ENCODE data around the gene PTCH2.

PTCH2 gene, protein sequence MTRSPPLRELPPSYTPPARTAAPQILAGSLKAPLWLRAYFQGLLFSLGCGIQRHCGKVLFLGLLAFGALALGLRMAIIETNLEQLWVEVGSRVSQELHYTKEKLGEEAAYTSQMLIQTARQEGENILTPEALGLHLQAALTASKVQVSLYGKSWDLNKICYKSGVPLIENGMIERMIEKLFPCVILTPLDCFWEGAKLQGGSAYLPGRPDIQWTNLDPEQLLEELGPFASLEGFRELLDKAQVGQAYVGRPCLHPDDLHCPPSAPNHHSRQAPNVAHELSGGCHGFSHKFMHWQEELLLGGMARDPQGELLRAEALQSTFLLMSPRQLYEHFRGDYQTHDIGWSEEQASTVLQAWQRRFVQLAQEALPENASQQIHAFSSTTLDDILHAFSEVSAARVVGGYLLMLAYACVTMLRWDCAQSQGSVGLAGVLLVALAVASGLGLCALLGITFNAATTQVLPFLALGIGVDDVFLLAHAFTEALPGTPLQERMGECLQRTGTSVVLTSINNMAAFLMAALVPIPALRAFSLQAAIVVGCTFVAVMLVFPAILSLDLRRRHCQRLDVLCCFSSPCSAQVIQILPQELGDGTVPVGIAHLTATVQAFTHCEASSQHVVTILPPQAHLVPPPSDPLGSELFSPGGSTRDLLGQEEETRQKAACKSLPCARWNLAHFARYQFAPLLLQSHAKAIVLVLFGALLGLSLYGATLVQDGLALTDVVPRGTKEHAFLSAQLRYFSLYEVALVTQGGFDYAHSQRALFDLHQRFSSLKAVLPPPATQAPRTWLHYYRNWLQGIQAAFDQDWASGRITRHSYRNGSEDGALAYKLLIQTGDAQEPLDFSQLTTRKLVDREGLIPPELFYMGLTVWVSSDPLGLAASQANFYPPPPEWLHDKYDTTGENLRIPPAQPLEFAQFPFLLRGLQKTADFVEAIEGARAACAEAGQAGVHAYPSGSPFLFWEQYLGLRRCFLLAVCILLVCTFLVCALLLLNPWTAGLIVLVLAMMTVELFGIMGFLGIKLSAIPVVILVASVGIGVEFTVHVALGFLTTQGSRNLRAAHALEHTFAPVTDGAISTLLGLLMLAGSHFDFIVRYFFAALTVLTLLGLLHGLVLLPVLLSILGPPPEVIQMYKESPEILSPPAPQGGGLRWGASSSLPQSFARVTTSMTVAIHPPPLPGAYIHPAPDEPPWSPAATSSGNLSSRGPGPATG

DNA sequence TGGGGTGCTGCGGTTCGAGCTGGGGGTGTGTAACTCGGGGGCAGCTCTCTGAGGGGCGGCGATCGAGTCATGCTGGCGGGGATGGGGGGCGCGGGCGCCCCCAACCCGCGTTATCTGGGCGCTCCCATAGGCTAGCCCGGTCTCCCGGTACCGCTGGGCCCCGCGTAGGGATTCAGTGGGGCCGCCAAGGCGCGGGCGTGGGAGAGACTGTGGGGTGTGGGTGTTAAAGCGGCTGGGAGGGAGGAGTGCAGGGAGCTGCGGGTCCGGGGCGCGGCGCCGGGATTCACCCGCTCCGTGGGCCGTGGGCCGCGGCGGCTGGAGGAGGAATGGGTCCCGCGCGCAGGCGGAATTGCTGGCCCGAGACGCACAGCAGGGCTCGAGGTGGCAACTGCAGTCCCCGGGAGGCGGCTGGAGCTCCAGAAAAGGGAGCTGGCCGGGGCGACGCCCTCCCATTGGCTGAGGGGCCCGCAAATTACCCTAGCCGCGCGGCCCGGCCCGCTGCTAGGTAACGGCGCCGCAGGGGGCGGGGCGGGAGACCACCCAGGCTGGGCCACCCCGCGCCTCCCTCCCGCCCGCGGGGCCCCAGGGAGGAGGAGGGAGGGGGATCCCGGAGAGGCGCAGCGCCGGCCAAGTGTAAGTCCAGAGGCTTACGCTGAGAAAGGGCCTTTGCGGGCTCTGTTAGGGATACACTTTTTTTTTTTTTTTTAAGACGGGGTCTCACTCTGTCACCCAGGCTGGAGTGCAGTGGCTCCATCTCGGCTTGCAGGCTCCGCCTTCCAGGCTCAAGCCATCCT, at the start of gene PTCH2:
PTCH2 (minus strand) TSS at position 392 of the 794 bp plus-strand sequence; CDS start at position 71, 321 bp downstream.
- no peak for DNase-seq (ENCODE audit: low read depth in 1 of 2, low spot score in 1 of 2)

DNA sequence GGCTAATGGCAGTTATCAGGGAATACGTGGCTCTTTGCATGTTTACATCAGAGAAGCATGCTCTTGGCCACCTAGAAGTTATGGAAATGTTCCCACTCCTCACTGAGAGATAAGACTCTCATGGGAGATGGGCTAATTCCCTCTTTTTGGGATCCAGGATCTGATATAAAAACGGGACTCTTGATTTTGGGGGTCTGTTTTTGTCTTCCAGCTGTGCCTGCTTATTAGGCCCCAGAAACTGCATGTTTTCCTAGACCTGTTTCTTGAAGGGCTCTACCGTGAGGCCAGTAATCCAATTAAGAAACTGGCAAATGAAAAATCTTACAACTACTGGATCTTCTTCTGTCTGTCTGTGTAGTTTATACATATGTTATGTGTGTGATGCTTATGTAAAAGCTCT, 47.0 kb upstream of the PTCH2 start:
- no peak for DNase-seq (ENCODE audit: low read depth in 1 of 2, low spot score in 1 of 2)

DNA sequence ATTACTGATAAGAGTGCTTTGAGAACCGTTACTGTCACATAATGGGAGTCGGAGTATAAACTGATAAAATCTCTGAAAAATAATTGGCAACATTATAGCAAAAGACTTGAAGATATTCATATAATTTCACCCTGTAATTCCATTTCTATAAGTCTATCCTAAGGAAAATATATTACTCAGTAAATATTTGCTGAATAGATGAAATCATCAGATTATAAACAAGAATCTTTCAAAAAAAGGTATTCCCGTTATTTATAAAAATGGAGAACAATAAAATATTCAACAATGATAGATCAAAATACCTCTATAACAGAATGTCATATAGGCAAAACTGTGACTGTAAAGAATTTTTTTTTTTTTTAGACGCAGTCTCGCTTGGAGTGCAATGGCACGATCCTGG, 42.4 kb upstream of the PTCH2 start:
- DNase-seq (ENCODE audit: low read depth in 1 of 2, low spot score in 1 of 2), result no peak

DNA sequence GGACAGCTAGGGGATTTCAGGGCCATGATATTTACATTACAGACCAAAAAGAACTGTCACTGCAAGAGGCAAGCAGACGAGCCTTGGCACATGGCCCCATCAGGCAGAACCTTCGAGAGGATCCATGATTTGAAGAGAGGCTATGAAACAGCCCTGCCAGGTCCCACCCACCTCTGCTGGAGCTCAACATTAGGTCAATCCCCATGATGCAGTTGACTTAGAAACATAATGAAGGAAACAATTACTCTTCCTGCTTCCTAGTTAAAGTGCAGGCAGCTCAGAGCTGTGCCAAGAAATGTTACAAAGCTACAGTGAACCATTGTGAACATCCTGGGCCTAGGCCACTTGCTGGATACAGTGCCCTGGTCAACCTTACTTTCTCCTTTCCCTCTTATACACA, 41.7 kb upstream of the PTCH2 start:
- DNase-seq (ENCODE audit: low read depth in 1 of 2, low spot score in 1 of 2), result no peak

DNA sequence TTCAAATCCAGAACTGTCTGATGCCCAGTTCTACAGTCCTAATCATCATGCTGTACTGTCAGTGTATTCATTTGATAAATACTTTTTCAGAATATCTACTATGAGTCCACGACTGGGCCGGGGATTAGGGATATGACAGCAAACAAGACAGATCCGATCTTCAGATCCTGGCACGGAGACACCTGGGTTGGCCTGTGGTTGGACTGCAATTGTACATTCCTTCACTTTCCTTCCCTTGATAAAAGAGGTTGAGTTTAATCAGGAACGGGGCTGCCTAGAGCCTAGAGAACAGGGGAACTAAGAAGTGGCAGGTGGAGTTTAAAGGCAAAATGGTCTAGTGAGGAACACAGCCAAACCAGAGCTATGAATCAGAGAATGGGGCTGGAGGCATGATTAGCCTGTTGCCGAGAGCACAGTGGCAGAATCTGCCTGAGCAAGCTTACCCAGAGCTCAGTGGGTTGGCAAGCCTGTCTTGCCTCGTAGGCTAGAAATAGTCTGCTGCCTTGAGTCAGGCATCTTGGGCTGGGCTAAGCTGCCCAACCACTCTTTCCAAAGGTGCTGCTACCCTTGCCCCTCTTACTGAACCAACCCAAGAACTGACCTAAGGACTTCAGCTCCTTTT, 38.1 kb upstream of the PTCH2 start:
- no peak for DNase-seq (ENCODE audit: low read depth in 1 of 2, low spot score in 1 of 2)

DNA sequence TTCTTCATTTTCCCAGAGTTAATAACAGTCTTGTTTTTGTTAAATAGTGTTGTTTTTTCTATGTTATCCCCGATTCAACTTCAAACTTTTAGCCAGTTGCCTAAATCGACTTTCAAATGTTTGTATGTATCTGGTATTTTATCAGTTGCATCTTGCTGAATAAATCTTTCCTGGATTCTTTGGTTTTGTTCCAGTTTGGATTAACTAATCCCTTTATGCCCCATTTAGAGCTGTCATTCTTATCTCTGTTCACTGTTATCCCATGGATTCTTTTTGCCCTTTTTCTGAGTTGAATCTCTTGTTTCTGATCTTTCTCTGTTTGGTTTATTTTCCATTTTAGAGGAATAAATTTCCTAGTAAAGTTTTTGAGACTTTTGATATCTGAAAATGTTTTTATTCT, 31.1 kb upstream of the PTCH2 start:
- DNase-seq (ENCODE audit: low read depth in 1 of 2, low spot score in 1 of 2), result no peak

DNA sequence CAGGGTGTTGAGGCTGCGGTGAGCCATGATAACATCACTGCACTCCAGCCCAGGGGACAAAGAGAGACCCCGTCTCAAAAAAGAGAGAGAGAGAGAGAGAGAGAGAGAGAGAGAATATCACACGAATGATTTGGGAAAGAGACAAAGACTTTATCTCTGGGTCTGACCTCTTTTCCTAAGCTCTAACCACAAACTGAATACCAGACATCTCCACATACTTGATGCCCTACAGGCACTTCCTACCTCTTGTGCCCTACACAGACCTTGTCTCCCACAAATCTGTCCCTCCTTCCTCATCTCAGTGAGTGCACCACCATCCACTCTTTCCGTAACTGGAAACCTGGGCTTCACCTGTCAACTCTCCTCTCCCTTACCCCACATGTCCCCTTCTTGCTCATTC, 27.0 kb upstream of the PTCH2 start:
- DNase-seq (ENCODE audit: low read depth in 1 of 2, low spot score in 1 of 2), result no peak

DNA sequence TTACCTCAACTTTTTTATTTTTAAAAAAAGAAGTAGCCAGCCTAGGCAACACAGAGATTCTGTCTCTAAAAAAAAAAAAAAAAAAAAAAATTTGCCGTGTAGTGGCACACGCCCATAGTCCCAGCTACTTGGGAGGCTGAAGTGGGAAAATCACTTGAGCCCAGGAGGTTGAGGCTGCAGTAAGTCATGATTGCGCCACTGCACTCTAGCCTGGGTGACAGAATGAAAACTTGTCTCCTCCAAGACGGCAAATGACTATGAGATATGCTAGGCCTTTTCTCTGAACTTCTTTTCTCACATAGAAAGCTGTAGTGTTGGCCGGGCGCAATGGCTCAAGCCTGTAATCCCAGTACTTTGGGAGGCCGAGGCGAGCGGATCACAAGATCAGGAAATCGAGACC, 24.7 kb upstream of the PTCH2 start:
- no peak for DNase-seq (ENCODE audit: low read depth in 1 of 2, low spot score in 1 of 2)

DNA sequence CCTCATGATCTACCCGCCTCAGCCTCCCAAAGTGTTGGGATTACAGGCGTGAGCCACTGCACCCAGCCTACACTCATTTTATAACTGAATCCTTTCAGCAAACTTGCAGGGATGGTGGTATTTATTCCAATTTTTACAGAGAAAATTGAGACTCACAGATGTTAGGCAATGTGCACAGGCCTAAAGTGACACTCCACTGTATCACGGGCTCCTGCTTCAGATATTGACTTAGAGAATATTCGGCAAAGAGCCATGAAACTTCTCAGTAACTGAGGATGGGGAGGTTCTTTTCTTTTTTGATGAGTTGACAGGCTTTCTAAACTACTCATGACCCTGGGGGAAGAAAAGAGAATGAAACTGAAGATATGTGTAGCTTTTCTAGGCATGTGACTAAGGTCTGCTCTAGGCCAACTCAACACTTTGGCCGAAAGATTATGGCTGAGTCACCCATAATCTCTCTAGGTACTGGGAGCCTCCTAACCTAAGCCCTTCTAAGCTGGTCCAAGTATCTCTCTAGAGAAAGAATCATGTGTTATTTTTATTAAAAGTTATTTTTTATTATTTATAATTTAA, 19.9 kb upstream of the PTCH2 start:
- no peak for DNase-seq (ENCODE audit: low read depth in 1 of 2, low spot score in 1 of 2)

DNA sequence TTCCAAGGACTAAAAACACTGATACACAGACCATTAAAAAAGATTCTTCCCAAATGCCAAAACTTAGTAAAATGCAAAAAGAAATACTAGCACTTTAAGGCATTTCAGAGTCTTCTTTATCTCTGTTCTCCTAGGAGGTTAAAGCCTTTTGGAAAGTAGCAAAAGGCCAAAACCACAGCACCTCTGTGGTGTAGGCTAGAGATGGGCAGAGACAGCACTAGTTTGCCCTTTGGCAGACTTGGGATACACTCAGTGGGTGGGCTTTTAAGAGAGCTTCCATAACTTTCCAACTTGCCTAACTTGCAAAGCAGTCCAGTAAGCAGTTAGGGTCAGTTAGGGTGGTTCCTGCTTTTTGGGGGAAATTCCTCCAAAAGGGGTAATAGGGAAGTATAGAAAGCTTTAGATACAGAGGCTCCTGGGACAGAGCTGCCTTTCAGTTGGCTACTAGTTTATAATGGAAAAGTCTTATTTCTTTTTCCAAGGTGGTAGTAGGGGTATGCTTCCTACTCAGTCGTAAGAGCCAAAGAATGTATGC, 17.9 kb upstream of the PTCH2 start:
- no peak for DNase-seq (ENCODE audit: low read depth in 1 of 2, low spot score in 1 of 2)

DNA sequence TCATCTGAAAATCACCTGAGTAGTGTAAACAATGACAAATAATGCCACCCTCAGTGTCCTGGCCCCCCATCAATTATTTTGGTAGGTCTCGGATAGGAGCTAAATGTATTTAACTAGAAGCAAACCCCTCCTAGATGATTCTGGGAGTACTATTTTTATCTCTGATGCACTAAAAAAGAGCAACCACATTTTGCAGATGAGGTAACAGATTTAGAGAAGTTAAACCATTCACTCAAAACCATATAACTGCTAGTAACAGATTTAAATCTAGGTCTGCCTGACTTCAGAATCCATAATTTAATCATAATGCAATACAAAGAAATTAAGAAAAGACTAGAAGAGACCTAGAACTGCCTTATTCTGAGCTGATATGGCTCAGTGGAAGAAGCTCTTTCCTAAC, 17.3 kb upstream of the PTCH2 start:
- DNase-seq (ENCODE audit: low read depth in 1 of 2, low spot score in 1 of 2), result no peak

DNA sequence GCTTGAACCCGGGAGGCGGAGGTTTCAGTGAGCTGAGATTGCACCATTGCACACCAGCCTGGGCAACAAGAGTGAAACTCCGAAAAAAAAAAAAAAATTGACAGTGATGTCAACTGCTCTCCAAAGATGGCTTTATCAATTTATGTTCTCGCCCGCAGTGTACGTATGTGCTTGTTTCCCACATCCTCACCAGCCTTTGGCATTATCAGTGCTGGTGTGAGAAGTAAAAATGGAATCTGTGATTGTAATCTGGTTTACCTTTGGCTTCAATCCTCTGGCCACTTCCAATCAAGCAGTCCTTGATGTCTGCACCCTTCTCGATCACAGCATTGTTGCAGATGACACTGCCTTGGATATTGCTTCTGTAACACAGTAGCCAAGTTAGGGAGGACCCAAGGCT, 14.4 kb upstream of the PTCH2 start:
- DNase-seq (ENCODE audit: low read depth in 1 of 2, low spot score in 1 of 2), result no peak

DNA sequence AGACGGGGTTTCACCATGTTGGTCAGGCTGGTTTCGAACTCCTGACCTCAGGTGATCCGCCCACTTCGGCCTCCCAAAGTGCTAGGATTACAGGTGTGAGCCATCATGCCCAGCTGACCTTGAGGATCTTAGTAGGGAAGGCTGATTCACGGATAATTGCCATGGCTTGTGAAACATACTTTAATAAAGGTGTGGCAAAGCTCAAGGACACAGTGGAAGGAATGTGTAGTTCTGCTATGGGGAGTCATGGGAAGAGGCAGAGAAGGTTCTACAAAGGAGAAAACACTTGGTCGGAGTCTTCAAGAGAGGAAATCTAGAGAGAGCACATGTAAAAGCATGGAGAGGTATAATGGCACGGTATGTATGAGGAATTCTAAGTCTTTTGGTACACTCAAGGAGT, 12.7 kb upstream of the PTCH2 start:
- DNase-seq (ENCODE audit: low read depth in 1 of 2, low spot score in 1 of 2), result no peak

DNA sequence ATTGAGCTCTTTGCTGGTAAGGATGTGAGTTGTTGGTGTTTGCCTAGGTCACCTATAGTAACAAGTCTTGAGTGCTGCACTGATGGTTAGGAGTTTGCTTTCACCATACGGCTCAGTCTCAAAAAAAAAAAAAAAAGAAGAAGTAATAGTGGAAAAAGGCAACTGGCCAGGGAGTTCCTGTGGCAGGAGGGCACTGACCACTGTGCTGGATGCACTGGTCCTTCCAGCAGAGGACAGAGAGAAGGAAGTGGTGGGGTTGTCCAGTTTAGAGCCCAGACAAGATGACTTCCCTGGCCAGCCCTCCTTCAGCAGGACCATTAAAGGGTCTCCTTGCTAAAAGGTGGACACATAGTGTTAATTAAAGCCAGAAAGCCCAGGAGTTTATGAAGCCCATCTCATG, 11.9 kb upstream of the PTCH2 start:
- no peak for DNase-seq (ENCODE audit: low read depth in 1 of 2, low spot score in 1 of 2)

DNA sequence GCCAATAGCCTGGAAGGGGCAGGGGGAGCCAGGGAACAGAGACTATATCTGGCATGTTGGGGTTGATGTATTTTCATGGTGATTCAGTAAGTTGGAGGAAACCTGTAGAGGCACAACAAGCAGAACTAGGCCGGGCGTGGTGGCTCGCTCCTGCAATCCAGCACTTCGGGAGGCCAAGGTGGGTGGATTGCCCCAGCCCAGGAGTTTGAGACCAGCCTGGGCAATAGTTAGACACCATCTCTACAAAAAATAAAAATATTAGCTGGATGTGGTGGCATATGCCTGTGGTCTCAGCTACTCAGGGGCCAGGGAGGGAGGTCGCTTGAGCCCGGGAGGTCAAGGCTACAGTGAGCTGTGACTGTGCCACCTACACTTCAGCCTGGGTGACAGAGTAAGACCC, 10.1 kb upstream of the PTCH2 start:
- DNase-seq (ENCODE audit: low read depth in 1 of 2, low spot score in 1 of 2), result no peak

DNA sequence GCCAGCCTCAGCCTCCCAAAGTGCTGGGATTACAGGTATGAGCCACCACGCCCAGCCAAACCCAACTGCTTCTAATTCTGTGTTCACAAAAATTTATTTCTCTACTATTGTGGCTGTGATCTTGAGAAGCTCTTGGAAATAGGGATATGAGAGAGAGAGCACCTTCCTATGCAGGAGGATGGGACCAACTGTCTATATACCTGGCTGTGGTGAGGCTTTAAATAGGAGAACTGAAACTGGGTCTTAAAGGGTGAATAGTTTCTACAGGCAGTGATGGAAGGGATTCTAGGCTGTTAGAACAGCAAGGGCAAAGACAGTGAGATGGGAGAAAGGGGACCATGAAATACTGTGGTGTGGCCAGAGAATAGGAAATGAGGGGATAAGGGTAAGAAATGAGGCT, 8.3 kb upstream of the PTCH2 start:
- DNase-seq (ENCODE audit: low read depth in 1 of 2, low spot score in 1 of 2), result no peak

DNA sequence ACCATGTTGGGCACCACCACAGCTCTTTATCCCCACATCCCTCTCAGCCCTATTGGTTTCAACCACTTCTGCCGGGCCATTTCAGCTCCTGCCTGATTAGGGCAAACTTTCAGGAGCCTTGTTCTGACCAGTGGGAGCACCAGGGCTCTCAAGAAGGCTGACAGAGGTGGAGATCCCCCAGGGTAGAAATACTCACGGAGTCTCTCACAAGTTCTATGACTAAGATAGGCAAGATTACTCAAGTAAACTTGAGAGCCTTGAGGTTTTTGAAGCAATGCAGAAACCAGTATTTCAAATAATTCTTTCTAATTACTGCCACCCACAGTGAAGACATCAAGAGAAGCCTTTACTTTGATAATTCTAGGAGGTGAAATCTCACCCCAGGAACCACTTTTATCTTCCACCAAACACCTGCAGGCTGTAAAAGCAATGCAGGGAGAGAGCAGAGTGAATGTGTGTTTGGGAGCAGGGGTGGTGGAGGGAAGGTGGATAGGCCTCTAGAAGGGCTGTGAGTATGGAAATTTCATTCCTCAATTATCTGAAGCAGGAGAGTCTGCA, 6.6 kb upstream of the PTCH2 start:
- no peak for DNase-seq (ENCODE audit: low read depth in 1 of 2, low spot score in 1 of 2)

DNA sequence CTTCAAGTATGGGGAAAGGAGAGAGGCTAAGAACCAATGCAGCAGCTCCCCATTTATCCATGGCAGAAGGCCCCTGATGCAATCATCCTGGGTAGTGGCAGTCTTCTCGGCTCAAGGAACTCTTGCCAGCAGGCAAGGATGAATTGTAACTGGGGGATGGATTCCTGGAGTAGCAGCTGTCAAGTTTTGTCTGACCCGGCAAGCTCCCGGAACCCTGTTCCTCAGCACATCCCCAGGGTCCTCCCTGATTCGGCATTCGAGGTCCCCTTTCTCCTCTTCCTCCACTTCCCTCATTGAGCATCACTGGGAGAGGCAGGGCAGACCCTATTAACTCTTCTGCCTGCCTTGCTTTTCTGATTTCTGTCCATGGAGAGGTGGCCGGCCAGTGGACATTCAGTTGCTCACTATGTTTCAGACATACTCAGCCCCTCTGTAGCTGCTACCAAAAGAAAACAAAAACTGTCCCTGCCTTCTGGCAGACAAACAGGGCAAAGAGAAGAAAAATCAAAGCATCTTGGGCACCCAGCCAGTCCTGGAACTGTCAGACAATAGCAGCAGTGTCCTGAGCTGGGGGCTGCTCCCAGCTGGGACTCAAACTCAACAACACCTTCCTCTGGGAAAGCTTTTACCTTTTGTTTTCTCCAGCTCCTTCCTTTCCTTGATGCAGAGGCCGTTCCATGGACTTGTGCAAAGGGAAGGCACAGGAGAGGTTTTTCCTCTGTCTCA, 5.6 kb upstream of the PTCH2 start:
- DNase-seq (ENCODE audit: low read depth in 1 of 2, low spot score in 1 of 2), result no peak

DNA sequence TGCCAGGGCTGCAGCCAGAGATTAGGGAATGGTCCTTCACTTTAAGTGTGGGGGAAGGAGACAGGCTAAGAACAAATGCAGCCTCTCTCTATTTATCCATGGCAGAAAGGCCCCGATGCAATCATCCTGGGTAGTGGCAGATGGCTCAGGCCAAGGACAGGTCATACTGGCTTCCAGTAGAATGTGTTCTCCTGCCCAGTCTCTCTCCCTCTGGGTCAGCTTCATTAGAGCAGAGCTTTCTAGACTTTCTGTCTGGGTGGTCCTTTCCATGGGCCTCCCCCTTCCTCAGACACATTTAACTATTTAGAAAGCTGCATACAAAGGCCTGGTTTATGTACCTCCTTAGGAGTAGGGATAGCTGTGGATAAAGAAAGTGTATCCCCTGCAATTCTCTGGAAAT, 4.8 kb upstream of the PTCH2 start:
- no peak for DNase-seq (ENCODE audit: low read depth in 1 of 2, low spot score in 1 of 2)
